H7 (cell line): ENCODE results near the gene GRAMD1A. TPM values are rescaled to one million over a fixed set of nuclear protein-coding genes. Genes with fewer than 3 reads are reported as not detected.
A peak's percentile ranks its signal among the peaks of the same experiment; 100 is the strongest.
"Not testable (repeated sequence)": the region's sequence is repeated elsewhere in the genome, so short reads cannot be mapped to it uniquely, and the experiment has no call there.

Experiments used
- DNase-seq: peaks from one replicate; pipeline ENCODE4 v3.0.0; 2012
- H3K27me3 ChIP-seq: 2 replicates; pipeline ENCODE4 v1.6.0; 2011; ENCODE audit warnings: mild to moderate bottlenecking, low read length; ENCODE audit not compliant: control insufficient read depth, insufficient read depth
- H3K36me3 ChIP-seq: replicated peaks from 2 replicates; pipeline ENCODE4 v1.5.1; 2011; ENCODE audit warnings: low read length; ENCODE audit not compliant: control insufficient read depth, insufficient read depth
- H3K4me3 ChIP-seq: 2 replicates; pipeline ENCODE4 v1.5.1; 2011; ENCODE audit warnings: low read depth, mild to moderate bottlenecking, control low read depth, low read length, moderate library complexity; ENCODE audit not compliant: insufficient read depth
- total RNA-seq: library from RNA; depleted of rRNA; stranded (reverse); fragments of >200 nt; shearing (Covaris generic); gene quantifications from 2 replicates; pipeline ENCODE4 v1.2.3, GENCODE V29; 2014

GRAMD1A gene
- total RNA-seq, 1 experiment from 2014 or later, result 110 TPM

- peak; percentile 66 for DNase-seq
- H3K27me3 ChIP-seq, result peaks cover 12% of the 10 kb centered on the region
- peaks cover 33% of the 10 kb centered on the region for H3K36me3 ChIP-seq
- H3K4me3 ChIP-seq, result no peak overlapping the region
Measured at GRCh38 chr19:35027851-35028599, 27.9 kb downstream of the GRAMD1A start.

GRCh38 chr19:35028600-35028885 is 28.4 kb downstream of the GRAMD1A start:
- not testable (repeated sequence) for DNase-seq, H3K4me3 ChIP-seq
- peaks cover 12% of the 10 kb centered on the region for H3K27me3 ChIP-seq
- H3K36me3 ChIP-seq, result peaks cover 29% of the 10 kb centered on the region

- Histone ChIP-seq H3K27me3 (peaks cover 12% of the 10 kb centered on the region), H3K36me3 (peaks cover 23% of the 10 kb centered on the region)
- not testable (repeated sequence) for DNase-seq, H3K4me3 ChIP-seq
Measured at GRCh38 chr19:35029275-35029736, 29.2 kb downstream of the GRAMD1A start.

GRCh38 chr19:35029737-35030256 is 29.7 kb downstream of the GRAMD1A start:
- DNase-seq, result peak; percentile 80
- Histone ChIP-seq H3K27me3 (peaks cover 12% of the 10 kb centered on the region), H3K4me3 (peak overlapping the region; percentile 46), H3K36me3 (peaks cover 19% of the 10 kb centered on the region)

GRCh38 chr19:35030257-35031071 is 30.3 kb downstream of the GRAMD1A start, which contains the start of gene SCN1B:
SCN1B (plus strand) TSS chr19:35030470; CDS start chr19:35030821, 351 bp downstream.
- Histone ChIP-seq H3K36me3 (peaks cover 16% of the 10 kb centered on the region), H3K4me3 (peak within 1 kb of the TSS; percentile 50), H3K27me3 (peaks cover 12% of the 10 kb centered on the region)
- DNase-seq, result peak; percentile 97

- Histone ChIP-seq H3K4me3 (peak overlapping the region; percentile 50), H3K36me3 (peaks cover 10% of the 10 kb centered on the region), H3K27me3 (peaks cover 12% of the 10 kb centered on the region)
- DNase-seq, result peak; percentile 92
Measured at GRCh38 chr19:35031072-35031881, 31.2 kb downstream of the GRAMD1A start.

GRCh38 chr19:35032356-35032865 is 32.3 kb downstream of the GRAMD1A start:
- Histone ChIP-seq H3K4me3 (no peak overlapping the region), H3K27me3 (peaks cover 12% of the 10 kb centered on the region), H3K36me3 (peaks cover 5% of the 10 kb centered on the region)
- no peak for DNase-seq

GRCh38 chr19:35033067-35034004 is 33.2 kb downstream of the GRAMD1A start:
- Histone ChIP-seq H3K36me3 (peaks cover 2% of the 10 kb centered on the region; the same call in 1 of the 2 replicates), H3K4me3 (no peak overlapping the region), H3K27me3 (peaks cover 12% of the 10 kb centered on the region)
- no peak for DNase-seq

GRCh38 chr19:35034005-35034502 is 33.9 kb downstream of the GRAMD1A start:
- Histone ChIP-seq H3K36me3 (peaks cover 2% of the 10 kb centered on the region; the same call in 1 of the 2 replicates), H3K27me3 (peaks cover 12% of the 10 kb centered on the region), H3K4me3 (no peak overlapping the region)
- no peak for DNase-seq

- no peak for DNase-seq
- H3K27me3 ChIP-seq, result peaks cover 11% of the 10 kb centered on the region
- H3K36me3 ChIP-seq, result peaks cover 2% of the 10 kb centered on the region; the same call in 1 of the 2 replicates
- no peak overlapping the region for H3K4me3 ChIP-seq
Measured at GRCh38 chr19:35034588-35035382, 34.7 kb downstream of the GRAMD1A start.

GRCh38 chr19:35037716-35038622 is 37.8 kb downstream of the GRAMD1A start:
- no peak overlapping the region for H3K4me3 ChIP-seq
- no peaks in the 10 kb centered on the region for H3K27me3 ChIP-seq
- no peak for DNase-seq
- peaks cover 2% of the 10 kb centered on the region for H3K36me3 ChIP-seq
